Measurements from ENCODE around the gene EPS8L2. TPM values are rescaled to one million over a fixed set of nuclear protein-coding genes. Genes with fewer than 3 reads are reported as not detected.

EPS8L2 gene
- total RNA-seq, 4 donors from 2014 or later = 107 to 193 (median 140) TPM

DNA sequence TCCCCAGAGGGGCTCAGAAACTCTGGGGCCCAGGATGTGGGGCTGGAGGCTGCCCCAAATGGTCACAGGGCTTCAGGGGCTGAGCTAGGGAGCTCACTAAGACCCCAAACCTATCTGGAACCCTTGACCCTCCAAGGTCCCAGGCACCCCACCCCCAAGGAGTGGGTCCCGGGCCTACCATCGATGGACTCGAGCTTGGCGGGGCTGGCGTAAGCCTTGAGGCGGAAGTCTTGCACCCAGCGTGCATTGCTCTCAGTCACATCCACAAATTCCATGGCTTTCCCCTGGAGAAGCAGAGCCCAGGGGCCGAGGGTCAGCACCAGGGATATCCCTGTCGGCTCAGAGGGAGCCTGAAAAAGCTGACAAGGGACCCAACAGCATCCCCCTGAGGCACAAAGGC, 67.8 kb downstream of the EPS8L2 start:
- TF ChIP-seq, protein P1, sequence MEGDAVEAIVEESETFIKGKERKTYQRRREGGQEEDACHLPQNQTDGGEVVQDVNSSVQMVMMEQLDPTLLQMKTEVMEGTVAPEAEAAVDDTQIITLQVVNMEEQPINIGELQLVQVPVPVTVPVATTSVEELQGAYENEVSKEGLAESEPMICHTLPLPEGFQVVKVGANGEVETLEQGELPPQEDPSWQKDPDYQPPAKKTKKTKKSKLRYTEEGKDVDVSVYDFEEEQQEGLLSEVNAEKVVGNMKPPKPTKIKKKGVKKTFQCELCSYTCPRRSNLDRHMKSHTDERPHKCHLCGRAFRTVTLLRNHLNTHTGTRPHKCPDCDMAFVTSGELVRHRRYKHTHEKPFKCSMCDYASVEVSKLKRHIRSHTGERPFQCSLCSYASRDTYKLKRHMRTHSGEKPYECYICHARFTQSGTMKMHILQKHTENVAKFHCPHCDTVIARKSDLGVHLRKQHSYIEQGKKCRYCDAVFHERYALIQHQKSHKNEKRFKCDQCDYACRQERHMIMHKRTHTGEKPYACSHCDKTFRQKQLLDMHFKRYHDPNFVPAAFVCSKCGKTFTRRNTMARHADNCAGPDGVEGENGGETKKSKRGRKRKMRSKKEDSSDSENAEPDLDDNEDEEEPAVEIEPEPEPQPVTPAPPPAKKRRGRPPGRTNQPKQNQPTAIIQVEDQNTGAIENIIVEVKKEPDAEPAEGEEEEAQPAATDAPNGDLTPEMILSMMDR (IDR thresholded peaks at IDR 0.05) = no peak
- TF ChIP-seq POLR2AphosphoS5 (IDR thresholded peaks at IDR 0.05) (no peak), EP300 (IDR thresholded peaks at IDR 0.05) (no peak), POLR2A (IDR thresholded peaks at IDR 0.05) (no peak)
- DNase-seq (ENCODE audit: low spot score in 2 of 2) = no peak
- peaks cover 34% of the 10 kb centered on the region for H3K4me1 ChIP-seq
- no peaks in the 10 kb centered on the region for H3K27me3 ChIP-seq
- 90% methylated on average over 2 of the region's 9 CpGs for WGBS
- no peak overlapping the region for H3K4me3 ChIP-seq
- H3K9me3 ChIP-seq = no peaks in the 10 kb centered on the region
- H3K36me3 ChIP-seq = peaks cover 45% of the 10 kb centered on the region
- H3K27ac ChIP-seq = no peak overlapping the region

DNA sequence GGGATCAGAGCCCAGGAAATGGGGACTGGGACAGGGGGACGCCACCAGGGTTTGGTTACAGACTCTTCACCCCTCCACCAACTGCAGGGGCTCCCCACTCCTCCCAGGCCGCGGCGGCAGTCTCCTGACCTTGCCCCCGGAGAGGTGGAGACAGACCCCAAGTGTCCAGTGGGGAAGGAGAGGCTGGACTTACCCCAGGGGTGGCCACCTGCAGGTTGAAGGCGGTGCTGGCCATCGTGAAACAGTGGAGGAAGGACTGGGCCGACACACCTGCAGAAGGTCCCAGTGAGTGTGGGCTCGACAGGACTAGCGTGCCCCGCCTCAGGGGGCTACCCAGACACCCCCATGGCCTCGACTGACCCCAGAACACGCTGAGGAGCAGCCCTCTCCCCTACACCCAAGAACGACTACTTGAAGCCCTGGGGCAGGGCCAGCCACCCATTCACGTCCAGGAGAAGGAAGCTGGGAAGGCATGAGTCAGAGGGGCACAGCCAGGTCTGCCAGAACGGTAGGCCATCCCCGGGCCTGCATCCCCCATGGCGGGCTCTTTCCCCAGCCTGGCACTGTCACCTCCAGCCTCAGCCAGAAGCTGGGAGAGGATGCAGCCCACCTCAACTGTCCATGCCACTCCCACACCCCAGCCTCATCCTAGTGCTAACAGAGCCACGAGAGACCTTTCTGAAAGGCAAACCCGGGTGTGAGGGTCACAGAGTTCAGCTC, 69.0 kb downstream of the EPS8L2 start:
- Histone ChIP-seq H3K4me3 (no peak overlapping the region), H3K27me3 (no peaks in the 10 kb centered on the region), H3K27ac (no peak overlapping the region), H3K9me3 (no peaks in the 10 kb centered on the region), H3K4me1 (peaks cover 39% of the 10 kb centered on the region), H3K36me3 (peaks cover 41% of the 10 kb centered on the region)
- TF ChIP-seq, protein P1 (IDR thresholded peaks at IDR 0.05) = no peak
- TF ChIP-seq EP300 (IDR thresholded peaks at IDR 0.05) = no peak
- no peak for TF ChIP-seq POLR2AphosphoS5 (IDR thresholded peaks at IDR 0.05)
- no peak for TF ChIP-seq POLR2A (IDR thresholded peaks at IDR 0.05)
- 80% methylated on average over 7 of the region's 20 CpGs for WGBS
- peak in 1 of 2 donors; percentile 60 for DNase-seq (ENCODE audit: low spot score in 2 of 2)

DNA sequence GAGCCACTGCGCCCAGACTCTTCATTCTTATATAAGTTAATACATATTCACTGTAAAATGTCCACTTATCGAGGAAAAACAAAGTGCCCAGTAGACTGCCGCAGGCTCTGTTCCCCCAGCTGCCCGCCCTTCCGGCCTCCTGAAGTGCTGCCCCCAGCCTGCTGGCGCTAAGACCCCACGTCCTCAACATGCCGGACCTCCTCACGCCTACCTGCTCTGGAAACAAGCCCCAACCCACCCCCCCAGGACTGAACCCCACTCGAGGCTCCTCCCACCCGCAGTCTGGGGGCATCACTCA, 70.2 kb downstream of the EPS8L2 start:
- TF ChIP-seq, protein P1 (IDR thresholded peaks at IDR 0.05) = no peak
- TF ChIP-seq EP300 (IDR thresholded peaks at IDR 0.05) = no peak
- TF ChIP-seq POLR2AphosphoS5 (IDR thresholded peaks at IDR 0.05) = no peak
- no peak for TF ChIP-seq POLR2A (IDR thresholded peaks at IDR 0.05)
- H3K27ac ChIP-seq = no peak overlapping the region
- DNase-seq (ENCODE audit: low spot score in 2 of 2) = no peak
- WGBS = 36% methylated on average over 9 of the region's 11 CpGs
- H3K27me3 ChIP-seq = no peaks in the 10 kb centered on the region
- H3K36me3 ChIP-seq = peaks cover 30% of the 10 kb centered on the region
- H3K4me3 ChIP-seq = peak overlapping the region; percentile 97
- H3K9me3 ChIP-seq = no peaks in the 10 kb centered on the region
- peaks cover 39% of the 10 kb centered on the region for H3K4me1 ChIP-seq

DNA sequence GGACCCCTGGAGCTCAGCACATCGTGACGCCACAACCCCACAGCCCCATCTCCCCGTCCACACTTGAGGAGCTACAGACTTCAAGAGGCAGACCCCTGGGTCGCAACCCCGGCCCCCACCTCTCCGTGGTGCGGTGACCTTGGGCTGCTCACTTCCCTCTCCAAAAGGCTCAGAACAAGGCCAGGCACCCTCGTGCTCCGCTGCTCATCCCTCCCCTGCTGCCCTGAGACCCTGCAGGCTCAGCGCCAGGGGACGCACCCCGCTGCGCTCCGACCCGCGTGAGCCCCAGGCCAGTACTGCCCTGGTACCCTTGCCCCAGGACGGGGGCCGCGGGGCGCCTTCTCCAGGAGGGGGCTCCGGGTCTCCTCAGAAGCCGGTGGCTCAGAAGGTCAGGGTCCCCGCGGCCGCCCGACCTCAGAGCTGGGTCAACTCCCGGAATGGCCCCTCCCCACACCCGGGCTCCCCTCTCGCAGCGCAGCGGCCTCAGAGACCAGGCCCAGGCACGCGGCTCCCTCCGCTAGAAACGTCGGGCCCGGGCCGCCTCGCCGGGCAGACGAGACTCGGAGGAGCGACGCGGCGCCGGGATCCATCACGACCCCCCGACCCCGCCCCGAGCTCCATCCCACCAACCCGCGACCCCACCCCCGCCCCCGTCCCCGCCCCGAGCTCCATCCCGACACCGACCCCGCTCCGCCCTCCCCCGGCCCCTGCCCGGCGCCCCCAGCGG, 70.7 kb downstream of the EPS8L2 start:
- no CpG with 5 or more reads among the region's 65 CpGs for WGBS
- no peaks in the 10 kb centered on the region for H3K27me3 ChIP-seq
- peak overlapping the region; percentile 85 for H3K27ac ChIP-seq
- peak overlapping the region; percentile 97 for H3K4me3 ChIP-seq
- peaks cover 39% of the 10 kb centered on the region for H3K4me1 ChIP-seq
- TF ChIP-seq, protein P1 (IDR thresholded peaks at IDR 0.05) = no peak
- no peak for TF ChIP-seq POLR2AphosphoS5 (IDR thresholded peaks at IDR 0.05)
- no peak for TF ChIP-seq EP300 (IDR thresholded peaks at IDR 0.05)
- TF ChIP-seq POLR2A (IDR thresholded peaks at IDR 0.05) = no peak
- H3K9me3 ChIP-seq = no peaks in the 10 kb centered on the region
- peaks cover 25% of the 10 kb centered on the region for H3K36me3 ChIP-seq
- peak in 1 of 2 donors; percentile 74 for DNase-seq (ENCODE audit: low spot score in 2 of 2)

Other genes starting within 250 kb of the EPS8L2 start
- 100 to 1,000 TPM; 378 to 392 (median 383) TPM for gene RNH1, start 199.0 kb upstream of the EPS8L2 start, total RNA-seq
- gene HRAS, start 170.7 kb upstream of the EPS8L2 start, total RNA-seq = 100 to 1,000 TPM in 2 of 4 donors, 10 to 100 TPM in 2; 82.9 to 131 (median 96.2) TPM
- 1 to 10 TPM; 1.7 to 2.4 (median 2.1) TPM for gene LRRC56, start 168.7 kb upstream of the EPS8L2 start, total RNA-seq
- gene LMNTD2, start 145.5 kb upstream of the EPS8L2 start, total RNA-seq = 10 to 100 TPM in 1 of 4 donors, 1 to 10 TPM in 3; 6.3 to 17.8 (median 8.7) TPM
- gene RASSF7, start 145.3 kb upstream of the EPS8L2 start, total RNA-seq = 100 to 1,000 TPM in 1 of 4 donors, 10 to 100 TPM in 3; 82.6 to 113 (median 87.0) TPM
- gene PHRF1, start 129.8 kb upstream of the EPS8L2 start, total RNA-seq = 10 to 100 TPM; 27.9 to 55.6 (median 42.0) TPM
- 10 to 100 TPM; 20.9 to 34.0 (median 26.6) TPM for gene IRF7, start 90.3 kb upstream of the EPS8L2 start, total RNA-seq
- 1 to 10 TPM in 1 of 4 donors, under 1 TPM in 1, not detected in 2; 0.53 to 1.1 TPM for gene CDHR5, start 81.3 kb upstream of the EPS8L2 start, total RNA-seq
- not detected for gene SCT, start 79.0 kb upstream of the EPS8L2 start, total RNA-seq
- gene DRD4, start 69.0 kb upstream of the EPS8L2 start, total RNA-seq = 1 to 10 TPM in 1 of 4 donors, under 1 TPM in 1, not detected in 2; 0.97 to 1.2 TPM
- 10 to 100 TPM; 37.0 to 60.6 (median 43.7) TPM for gene DEAF1, start 11.0 kb upstream of the EPS8L2 start, total RNA-seq
- 10 to 100 TPM; 31.5 to 53.6 (median 39.1) TPM for gene TMEM80, start 10.4 kb upstream of the EPS8L2 start, total RNA-seq
- 100 to 1,000 TPM; 107 to 197 (median 179) TPM for gene TALDO1, start 41.2 kb downstream of the EPS8L2 start, total RNA-seq
- 10 to 100 TPM; 27.2 to 68.2 (median 46.0) TPM for gene GATD1, start 71.3 kb downstream of the EPS8L2 start, total RNA-seq
- not detected for gene CEND1, start 83.9 kb downstream of the EPS8L2 start, total RNA-seq
- gene SLC25A22, start 92.0 kb downstream of the EPS8L2 start, total RNA-seq = 10 to 100 TPM; 11.2 to 14.7 (median 13.7) TPM
- gene PIDD1, start 99.0 kb downstream of the EPS8L2 start, total RNA-seq = 10 to 100 TPM; 14.1 to 71.9 (median 33.5) TPM
- gene RPLP2, start 103.7 kb downstream of the EPS8L2 start, total RNA-seq = 1,000 to 10,000 TPM in 2 of 4 donors, 100 to 1,000 TPM in 2; 692 to 1,129 (median 991) TPM
- gene PNPLA2, start 112.7 kb downstream of the EPS8L2 start, total RNA-seq = 100 to 1,000 TPM in 1 of 4 donors, 10 to 100 TPM in 3; 74.9 to 117 (median 85.9) TPM
- gene CRACR2B, start 121.7 kb downstream of the EPS8L2 start, total RNA-seq = 10 to 100 TPM; 14.0 to 35.5 (median 29.6) TPM
- gene CD151, start 126.7 kb downstream of the EPS8L2 start, total RNA-seq = 100 to 1,000 TPM; 108 to 162 (median 150) TPM
- gene POLR2L, start 136.3 kb downstream of the EPS8L2 start, total RNA-seq = 10 to 100 TPM; 31.1 to 76.4 (median 56.4) TPM
- gene TSPAN4, start 136.6 kb downstream of the EPS8L2 start, total RNA-seq = 10 to 100 TPM; 47.1 to 78.9 (median 59.7) TPM
- gene CHID1, start 204.6 kb downstream of the EPS8L2 start, total RNA-seq = 100 to 1,000 TPM in 1 of 4 donors, 10 to 100 TPM in 3; 46.5 to 111 (median 66.2) TPM
- 100 to 1,000 TPM in 2 of 4 donors, 10 to 100 TPM in 2; 45.4 to 107 (median 76.8) TPM for gene AP2A2, start 219.6 kb downstream of the EPS8L2 start, total RNA-seq

All from suprapubic skin (tissue), 4 donors.